Measurements from ENCODE around the gene NAT16.
A peak's percentile ranks its signal among the peaks of the same experiment; 100 is the strongest.
"Not testable (repeated sequence)": the region's sequence is repeated elsewhere in the genome, so short reads cannot be mapped to it uniquely, and the experiment has no call there.

NAT16 gene

DNA sequence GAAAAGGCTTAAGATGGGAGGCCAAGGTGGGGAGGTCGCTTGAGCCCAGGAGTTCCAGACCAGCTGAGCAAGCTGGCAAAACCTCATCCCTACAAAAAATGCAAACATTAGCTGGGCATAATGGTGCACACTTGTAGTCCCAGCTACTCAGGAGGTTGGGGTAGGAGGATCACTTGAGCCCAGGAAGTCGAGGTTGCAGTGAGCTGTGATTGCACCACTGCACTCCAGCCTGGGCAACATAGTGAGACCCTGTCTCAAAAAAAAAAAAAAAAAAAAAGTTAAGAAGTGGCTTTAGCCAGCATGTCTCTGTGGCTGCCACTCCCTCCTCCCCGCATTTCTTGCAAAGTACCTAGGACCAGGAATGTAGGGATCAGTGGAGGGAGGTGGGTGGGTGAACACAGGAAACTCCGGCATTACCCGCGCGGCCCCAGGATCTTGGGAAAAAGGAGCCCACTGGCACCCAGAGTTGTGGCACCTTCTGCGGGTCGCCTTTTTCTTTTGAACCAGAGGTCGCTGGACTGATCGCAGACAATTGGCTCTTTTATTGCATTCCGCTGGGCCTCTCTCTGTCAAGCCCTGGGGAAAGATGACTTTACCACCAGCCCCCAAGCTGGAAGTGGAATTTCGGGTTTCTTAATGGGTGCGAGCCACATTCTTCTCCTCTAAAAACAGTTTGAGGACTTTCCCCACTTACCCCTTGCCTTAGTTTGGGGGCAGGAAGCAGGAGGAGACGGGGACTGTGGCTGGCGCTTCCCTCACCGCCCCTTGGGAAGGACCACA lies 18.2 kb downstream of the NAT16 start:
- no peak for DNase-seq (ENCODE audit: extremely low read depth in 1 of 2, low read depth in 1 of 2)

DNA sequence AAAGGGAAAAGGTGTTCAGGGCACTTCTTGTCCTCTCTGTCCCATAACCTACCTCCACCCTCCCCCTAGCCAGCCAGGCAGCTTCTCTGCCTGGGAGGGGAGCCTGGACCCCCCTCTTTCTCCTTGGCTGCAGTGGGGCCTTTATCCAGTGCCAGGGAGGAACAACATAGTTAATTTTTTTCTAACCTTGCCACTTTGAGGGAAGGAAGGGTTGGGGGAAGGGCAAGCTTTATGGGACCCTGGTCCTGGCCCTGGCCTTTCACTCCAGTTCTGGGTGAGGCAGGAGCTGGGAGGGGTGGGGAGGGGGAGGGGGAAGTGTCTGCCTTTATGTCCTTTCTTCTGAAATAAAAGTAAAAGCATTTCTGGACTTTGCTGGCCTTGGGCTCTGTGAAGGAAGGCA lies 19.2 kb downstream of the NAT16 start:
- no peak for DNase-seq (ENCODE audit: extremely low read depth in 1 of 2, low read depth in 1 of 2)

DNA sequence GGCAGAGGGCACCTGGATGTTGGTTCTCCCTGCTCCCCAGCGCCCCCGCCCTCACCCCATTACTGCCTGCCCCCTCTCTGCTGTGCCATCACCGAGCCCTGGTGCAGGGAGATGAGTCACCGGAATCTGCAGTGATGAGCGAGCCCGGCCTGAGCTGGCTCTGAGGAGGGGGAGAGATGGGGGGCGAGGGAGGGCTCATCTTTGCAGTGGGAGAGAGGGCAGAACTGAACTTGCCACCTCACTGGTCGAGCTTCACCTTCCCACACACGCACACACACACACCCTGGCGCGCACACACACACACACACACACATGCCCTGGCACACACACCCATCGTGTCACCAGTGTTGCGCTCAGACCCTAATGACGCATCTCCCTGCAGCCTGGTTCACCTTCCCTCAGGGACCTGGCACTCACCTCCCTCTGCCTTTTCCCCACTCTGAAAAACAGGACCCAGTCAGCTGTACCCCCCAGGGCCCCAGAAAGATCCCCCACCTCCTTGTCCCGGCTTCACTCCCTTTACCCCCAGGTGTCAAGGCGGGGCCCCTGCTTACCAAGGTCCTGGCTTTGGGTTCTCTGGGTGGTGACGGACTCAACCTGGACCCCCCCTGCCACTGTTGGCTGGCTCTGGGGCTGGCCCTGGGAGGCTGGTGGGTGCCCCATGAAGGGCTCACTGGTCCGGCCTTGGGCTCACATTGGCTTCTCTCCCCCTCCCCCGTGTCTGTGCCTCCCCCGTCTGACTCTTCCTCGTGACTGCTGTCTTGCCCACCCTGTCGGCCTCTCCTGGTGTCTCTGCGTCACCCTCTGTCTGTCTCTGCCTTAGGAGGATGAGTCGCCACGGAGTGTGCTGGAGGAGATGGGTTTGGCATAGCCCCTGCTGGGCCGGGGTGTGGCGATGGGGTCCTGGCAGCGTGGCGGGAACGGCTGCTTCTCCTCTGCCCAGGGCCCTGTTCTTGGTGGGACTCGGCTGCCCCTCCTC lies 20.1 kb downstream of the NAT16 start:
- no peak for DNase-seq (ENCODE audit: extremely low read depth in 1 of 2, low read depth in 1 of 2)

DNA sequence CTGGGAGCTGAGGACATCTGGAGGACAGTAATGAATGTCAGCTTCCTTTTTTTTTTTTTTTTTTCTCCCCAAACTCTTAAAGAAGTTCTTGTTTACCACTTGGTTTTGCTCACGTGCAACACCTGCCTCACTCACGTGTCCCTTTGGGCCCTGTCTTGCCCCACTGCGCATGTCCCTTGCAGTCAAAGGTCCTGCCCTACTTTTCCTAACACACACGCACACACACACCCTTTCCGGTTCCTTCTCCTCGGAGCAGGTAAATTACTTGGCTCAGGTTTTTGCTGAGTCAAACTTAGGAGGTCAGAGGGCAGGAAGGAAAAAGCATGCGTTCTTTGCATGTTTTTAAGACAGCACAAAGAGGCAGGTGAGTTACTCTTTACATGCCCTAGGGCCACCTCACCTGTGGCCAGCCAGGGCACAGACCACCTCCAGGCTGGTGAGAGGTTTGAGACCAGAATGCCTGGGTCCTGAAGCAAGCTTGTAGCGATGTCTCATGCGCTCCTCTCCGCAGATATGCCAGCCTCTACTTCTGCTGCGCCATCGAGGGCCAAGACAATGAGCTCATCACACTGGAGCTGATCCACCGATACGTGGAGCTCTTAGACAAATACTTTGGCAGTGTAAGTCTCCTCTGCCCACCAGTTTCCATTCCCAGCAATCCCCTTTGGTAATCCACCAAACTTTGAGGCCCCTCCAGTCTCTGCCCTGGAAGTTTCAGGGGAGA lies 23.1 kb downstream of the NAT16 start:
- no peak for DNase-seq (ENCODE audit: extremely low read depth in 1 of 2, low read depth in 1 of 2)

DNA sequence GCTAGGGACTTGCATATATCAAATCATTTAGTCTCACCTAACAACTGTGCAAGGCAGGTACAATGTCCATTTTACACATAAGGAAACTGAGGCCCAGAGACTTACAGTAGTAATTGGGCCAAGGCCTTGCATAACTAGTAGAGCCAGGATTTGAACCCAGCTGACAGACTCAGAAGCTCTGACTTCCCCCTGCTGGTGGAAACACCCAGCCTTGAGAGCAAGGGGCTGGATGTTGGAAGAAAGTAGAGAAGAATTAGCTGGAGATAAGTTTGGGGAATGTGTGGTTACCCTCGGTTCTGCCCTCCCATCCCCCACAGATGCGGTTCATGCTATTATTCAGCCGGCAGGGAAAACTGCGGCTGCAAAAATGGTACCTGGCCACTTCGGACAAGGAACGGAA lies 23.8 kb downstream of the NAT16 start:
- DNase-seq (ENCODE audit: extremely low read depth in 1 of 2, low read depth in 1 of 2), result no peak

DNA sequence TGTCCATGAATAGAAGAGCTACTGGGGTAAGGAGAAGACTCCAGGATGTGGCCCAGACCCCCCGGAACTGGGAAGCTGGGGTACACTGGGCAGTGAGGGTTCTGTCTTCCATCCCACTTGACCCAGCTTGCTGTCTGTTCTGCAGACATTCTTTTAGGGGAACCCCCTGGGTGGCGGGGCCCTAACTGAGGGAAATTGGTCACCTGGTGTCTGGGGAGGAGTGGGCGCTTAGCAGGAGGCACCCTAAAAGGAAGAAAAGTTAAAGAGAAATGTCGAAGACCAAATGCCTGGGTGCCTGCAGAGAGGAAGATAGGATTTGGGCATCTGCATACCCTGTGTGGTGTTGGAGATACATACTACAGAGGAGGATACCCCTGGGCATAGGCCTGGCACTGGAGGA lies 24.8 kb downstream of the NAT16 start:
- no peak for DNase-seq (ENCODE audit: extremely low read depth in 1 of 2, low read depth in 1 of 2)

DNA sequence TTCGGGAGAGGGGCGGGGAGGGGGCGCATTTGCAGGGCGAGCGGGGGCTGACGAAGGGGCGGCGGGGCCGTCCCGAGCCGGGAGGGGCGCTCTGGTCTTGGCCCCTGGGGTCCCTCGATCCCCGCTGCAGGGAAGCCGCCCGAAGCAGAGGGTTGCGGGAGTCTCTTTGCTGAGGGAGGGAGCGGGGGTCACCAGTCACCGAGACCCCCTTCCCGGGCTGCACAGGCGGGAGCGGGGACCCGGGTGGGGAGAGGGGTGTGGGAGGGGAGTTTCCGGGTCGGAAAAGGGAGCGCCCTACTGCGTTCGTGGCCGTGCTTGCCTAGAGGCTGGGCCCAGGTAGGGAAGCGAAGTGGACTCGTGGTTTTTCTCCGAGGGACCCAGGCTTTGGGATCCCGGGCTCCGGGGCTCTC lies 25.4 kb downstream of the NAT16 start:
- no peak for DNase-seq (ENCODE audit: extremely low read depth in 1 of 2, low read depth in 1 of 2)

DNA sequence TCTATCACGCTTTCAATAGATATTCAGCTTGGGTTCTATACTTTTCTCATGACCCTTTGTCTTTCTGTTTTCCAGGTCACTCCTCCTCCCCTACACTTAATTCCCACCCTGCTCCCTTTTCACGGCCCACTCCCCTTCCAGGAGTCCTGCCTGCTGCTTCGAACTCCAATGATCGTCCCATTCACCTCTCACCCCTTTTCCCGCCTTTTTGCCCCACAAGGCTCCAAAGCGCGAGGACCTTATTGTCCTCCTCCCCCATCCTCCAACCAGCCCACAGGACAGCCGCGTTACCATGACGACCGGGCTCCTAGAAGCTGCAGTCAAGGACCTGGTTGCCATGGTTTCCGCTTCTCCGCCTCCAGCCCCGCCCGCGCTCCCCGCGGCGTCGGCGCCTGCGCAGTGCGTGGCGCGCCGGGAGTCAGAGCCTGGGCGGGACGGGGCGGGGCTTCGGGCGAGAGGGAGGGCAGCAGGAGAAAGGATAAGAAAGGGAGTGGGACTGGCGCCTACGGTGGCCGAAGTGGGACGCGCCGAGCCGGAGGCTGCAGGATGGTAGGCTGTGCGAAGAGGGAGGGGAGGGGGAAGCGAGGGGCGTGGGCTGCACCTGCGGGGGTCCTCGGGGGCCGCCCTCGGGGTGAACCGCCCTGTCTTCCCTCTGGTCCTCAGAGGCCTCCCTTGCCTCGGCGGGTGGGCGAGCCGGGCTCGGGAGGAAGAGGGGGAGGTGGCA lies 26.0 kb downstream of the NAT16 start, which contains the start of gene AP1S1:
Gene AP1S1, plus strand, starts transcription at position 508 of the 724 bp plus-strand sequence. Its CDS starts 39 bp downstream, at position 547.
- peak; percentile 87 to 90 for DNase-seq (ENCODE audit: extremely low read depth in 1 of 2, low read depth in 1 of 2)

DNA sequence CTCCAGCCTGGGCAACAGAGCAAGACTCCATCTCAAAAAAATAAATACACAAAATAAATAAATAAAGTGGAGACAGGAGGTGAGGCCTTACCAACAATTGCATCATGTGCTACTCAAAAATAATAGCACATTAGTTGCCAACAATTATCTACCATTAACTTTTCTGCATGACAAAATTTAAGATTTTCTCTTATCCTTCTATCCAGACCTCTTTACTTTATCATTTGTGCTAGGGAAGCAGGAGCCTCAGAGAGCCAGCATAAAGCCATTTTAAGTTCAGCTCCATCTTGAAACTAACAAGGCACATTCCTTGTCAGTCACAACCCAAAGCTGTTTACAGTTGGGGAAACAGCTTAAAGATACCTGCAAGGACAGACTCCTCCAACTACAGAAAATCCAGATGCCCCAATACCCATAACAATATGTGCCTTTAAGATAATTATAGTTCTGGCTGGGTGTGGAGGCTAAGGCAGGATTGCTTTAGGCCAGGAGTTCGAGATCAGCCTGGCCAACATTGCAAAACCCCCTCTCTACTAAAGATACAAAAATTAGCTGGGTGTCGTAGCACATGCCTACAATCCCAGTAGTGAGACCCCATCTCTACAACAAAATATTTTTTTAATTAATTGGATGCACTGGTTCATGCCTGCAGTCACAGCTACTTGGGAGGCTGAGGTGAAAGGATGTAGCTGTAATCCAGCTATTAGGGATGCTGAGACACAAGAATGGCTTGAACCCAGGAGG lies 28.0 kb downstream of the NAT16 start:
- DNase-seq (ENCODE audit: extremely low read depth in 1 of 2, low read depth in 1 of 2), result no peak

DNA sequence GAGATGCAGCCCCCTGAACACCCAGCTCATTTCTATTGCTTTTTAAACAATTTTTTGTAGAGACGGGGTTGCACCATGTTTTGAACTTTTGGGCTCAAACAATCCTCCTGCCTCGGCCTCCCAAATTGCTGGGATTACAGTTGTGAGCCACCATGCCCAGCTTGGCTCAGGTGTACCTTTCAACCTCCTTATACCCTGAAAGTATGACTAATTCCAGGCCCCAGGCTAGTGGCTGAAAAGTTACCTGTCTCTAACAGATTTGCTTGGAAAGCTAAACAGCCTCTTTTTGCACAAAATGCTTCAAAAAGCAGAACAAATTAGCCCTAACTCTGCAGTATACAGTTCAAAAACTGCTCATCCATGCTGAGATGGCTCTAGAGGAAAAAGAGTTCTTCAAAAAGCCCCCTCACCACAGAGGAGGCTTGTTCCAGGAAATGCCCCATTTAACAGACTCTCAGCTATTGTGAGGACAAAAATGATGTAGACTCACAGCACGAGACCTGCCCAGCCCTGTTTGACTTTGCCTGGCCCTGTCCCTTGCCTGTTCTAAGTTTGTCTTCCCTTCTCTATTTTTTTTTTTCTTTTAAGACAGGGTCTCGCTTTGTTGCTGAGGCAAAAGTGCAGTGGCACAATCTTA lies 39.2 kb downstream of the NAT16 start:
- no peak for DNase-seq (ENCODE audit: extremely low read depth in 1 of 2, low read depth in 1 of 2)

DNA sequence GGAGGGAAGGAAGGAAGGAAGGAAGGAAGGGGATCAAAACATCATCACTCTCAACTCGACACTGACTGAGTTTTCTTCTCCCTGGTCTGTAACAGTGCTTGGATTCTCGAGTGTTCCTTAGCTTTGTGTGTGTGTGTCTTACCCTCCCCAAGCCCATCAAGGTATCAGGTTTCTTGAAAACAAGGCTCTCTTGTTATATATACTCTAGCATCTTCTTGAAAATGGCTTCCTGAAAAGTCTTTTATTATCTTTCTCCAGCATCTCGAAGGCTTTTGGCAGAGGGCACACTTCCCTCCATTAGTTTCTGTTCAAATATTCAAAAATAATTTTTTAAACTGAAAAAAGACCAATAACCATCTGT lies 39.8 kb downstream of the NAT16 start:
- no peak for DNase-seq (ENCODE audit: extremely low read depth in 1 of 2, low read depth in 1 of 2)

DNA sequence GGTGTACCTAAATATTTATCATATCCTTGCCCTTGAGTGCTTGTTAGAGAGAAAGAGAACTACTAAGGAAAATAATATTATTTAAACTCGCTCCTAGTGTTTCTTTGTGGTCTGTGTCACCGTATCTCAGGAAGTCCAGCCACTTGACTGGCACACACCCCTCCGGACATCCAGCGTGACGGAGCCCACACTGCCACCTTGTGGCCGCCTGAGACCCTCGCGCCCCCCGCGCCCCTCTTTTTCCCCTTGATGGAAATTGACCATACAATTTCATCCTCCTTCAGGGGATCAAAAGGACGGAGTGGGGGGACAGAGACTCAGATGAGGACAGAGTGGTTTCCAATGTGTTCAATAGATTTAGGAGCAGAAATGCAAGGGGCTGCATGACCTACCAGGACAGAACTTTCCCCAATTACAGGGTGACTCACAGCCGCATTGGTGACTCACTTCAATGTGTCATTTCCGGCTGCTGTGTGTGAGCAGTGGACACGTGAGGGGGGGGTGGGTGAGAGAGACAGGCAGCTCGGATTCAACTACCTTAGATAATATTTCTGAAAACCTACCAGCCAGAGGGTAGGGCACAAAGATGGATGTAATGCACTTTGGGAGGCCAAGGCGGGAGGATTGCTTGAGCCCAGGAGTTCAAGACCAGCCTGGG lies 41.8 kb downstream of the NAT16 start:
- DNase-seq (ENCODE audit: extremely low read depth in 1 of 2, low read depth in 1 of 2), result peak; percentile 67 to 87

DNA sequence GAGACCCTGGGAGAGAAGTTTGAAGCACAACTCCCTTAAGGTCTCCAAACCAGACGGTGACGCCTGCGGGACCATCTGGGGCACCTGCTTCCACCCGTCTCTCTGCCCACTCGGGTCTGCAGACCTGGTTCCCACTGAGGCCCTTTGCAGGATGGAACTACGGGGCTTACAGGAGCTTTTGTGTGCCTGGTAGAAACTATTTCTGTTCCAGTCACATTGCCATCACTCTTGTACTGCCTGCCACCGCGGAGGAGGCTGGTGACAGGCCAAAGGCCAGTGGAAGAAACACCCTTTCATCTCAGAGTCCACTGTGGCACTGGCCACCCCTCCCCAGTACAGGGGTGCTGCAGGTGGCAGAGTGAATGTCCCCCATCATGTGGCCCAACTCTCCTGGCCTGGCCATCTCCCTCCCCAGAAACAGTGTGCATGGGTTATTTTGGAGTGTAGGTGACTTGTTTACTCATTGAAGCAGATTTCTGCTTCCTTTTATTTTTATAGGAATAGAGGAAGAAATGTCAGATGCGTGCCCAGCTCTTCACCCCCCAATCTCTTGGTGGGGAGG lies 42.4 kb downstream of the NAT16 start:
- DNase-seq (ENCODE audit: extremely low read depth in 1 of 2, low read depth in 1 of 2), result no peak

DNA sequence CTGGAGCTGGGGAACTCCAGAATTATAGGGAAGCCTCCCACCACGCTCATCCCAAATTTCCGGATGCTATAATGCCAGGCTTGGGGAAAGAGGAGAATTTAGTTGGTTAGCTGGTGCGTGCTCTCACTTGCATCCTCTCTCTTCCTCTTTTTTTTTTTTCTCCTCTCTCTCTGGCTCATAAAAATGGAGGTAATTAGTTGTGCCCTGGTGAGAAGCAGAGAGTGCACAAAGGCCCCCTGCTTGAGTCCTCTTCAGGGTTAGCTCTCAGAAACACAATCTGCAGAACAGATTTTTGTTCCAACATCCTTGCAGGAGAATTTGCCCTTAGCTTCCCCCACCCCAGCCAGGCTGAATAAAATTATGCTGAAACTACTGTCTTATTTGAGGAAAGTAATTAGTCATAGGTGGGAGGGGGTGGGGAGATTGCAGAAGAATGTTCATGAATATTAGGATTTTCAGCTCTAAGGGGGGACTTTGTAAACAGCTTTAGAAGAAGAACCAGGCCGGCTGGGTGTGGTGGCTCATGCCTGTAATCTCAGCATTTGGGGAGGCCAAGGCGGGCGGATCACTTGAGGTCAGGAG lies 45.6 kb downstream of the NAT16 start:
- no peak for DNase-seq (ENCODE audit: extremely low read depth in 1 of 2, low read depth in 1 of 2)

DNA sequence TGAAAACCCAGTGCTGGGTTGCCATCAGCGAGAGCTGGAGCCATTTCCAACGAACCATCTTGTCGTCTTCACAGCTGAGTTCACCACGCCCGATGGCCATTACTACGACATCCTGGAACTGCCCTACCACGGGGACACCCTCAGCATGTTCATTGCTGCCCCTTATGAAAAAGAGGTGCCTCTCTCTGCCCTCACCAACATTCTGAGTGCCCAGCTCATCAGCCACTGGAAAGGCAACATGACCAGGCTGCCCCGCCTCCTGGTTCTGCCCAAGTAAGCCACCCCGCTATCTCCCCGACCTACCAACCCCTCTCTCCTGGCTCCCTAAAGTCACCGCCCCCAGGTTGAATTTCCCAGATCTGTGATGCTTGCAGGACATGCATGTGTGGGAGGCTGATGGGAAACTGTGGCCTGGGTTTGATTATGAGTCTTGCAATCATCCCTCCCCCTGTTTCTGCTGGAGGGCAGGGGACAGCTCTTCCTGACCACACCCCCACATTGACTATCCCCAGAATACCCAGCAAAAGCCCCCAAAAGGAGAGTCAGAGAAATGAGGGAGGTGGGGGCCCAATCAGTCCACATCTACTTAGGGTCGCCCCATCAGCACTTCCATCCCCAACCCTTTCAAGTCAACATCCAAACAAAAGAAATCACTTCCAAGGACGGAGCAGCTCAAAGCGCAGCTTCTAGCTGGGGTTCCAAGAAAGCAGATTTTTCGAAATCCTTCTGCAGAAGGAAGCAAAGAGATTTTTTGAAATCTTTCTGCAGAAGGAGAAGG lies 46.3 kb downstream of the NAT16 start:
- DNase-seq (ENCODE audit: extremely low read depth in 1 of 2, low read depth in 1 of 2), result no peak

DNA sequence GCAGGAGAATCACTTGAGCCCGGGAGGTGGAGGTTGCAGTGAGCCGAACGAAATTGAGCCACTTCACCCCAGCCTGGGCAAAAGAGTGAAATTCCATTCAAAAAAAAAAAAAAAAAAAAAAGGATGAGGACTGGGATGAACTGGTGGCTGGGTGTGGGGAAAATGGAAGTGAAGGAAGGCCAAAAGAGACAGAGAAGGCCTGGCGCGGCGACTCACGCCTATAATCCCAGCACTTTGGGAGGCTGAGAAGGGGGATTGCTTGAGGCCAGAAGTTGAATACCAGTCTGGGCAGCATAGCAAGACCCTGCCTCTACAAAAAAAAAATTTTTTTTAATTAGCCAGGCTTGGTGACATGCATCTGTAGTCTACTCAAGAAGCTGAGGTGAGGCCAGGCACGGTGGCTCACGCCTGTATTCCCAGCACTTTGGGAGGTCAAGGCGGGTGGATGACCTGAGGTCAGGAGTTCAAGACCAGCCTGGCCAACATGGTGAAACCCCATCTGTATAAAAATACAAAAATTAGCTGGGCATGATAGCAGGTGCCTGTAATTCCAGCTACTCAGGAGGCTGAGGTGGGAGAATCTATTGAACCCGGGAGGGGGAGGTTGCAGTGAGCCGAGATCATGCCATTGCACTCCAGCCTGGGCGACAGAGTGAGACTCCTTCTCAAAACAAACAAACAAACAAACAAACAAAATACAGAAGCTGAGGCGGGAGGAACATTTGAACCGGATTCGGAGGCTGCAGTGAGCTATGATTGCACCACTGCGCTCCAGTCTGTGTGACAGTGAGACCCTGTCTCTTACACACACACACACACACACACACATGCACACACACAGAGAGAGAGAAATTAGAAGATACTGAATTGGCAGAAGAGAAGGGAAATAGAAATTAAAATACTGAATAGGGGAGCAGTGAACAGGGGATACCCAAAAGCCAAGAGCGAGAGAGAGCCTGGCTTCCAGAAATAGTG lies 47.2 kb downstream of the NAT16 start:
- not testable (repeated sequence) for DNase-seq (ENCODE audit: extremely low read depth in 1 of 2, low read depth in 1 of 2)
